Measurements from ENCODE around the gene EIF4A3.
A peak's percentile ranks its signal among the peaks of the same experiment; 100 is the strongest.

EIF4A3 gene

DNA sequence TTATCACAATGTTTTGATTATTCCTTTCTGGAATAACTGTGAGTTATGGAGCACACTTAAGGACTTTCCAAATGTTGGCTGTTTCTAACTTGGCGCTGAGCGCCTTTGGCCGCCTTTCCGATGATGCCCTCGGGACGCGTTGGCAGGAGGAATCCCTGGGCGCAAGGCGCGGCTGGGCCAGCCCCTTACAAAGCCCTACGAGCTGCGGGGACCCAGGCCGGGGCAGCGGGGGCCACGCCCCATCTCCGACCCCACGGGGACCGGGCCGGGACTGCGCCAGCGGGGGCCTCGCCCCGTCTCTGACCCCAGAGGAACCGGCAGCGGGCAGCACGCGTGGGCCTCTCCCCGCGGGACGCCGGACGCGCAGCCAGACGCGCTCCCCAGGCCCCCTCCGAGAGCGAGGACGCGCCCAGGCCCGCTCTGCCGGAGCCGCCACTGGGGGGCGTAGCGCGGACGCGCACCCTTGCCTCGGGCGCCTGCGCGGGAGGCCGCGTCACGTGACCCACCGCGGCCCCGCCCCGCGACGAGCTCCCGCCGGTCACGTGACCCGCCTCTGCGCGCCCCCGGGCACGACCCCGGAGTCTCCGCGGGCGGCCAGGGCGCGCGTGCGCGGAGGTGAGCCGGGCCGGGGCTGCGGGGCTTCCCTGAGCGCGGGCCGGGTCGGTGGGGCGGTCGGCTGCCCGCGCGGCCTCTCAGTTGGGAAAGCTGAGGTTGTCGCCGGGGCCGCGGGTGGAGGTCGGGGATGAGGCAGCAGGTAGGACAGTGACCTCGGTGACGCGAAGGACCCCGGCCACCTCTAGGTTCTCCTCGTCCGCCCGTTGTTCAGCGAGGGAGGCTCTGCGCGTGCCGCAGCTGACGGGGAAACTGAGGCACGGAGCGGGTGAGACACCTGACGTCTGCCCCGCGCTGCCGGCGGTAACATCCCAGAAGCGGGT is 45.6 kb downstream of the EIF4A3 start, which contains the start of gene GAA:
GAA (plus strand) TSS at position 571 of the 935 bp plus-strand sequence. CDS start 3,006 bp downstream, outside the sequence.
- peak; percentile 70 for TF ChIP-seq POLR2AphosphoS5 (IDR thresholded peaks at IDR 0.05; ENCODE audit: borderline replicate concordance, low read depth, low read length)
- no peak for TF ChIP-seq EZH2 (IDR thresholded peaks at IDR 0.05)
- H3K9me3 ChIP-seq (ENCODE audit: low read depth, low read length): no peaks in the 10 kb centered on the region
- peak within 1 kb of the TSS; percentile 89 for H3K9ac ChIP-seq (ENCODE audit: insufficient read length)
- H3K4me3 ChIP-seq: peak within 1 kb of the TSS; percentile 97
- no peaks in the 10 kb centered on the region for H3K36me3 ChIP-seq (ENCODE audit: insufficient read depth, low read length)
- no peak within 1 kb of the TSS for H3K27ac ChIP-seq
- peak; percentile 22 for DNase-seq (ENCODE audit: low read depth, low spot score)

DNA sequence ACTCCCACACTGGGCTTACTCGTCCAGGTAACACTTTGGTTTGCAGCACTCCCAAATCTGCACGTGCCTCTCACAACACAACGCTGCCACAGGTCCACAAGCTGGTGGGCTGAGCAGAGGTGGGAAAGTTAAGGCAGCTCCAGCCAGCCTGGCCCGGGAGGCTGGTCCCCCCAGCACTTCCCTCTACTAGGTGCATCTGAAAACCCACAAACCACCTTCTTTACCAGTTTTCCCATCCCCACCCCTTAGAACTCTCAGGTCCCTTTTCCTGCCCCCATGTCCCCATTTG is 46.9 kb downstream of the EIF4A3 start:
- H3K9me3 ChIP-seq (ENCODE audit: low read depth, low read length): no peaks in the 10 kb centered on the region
- H3K36me3 ChIP-seq (ENCODE audit: insufficient read depth, low read length): no peaks in the 10 kb centered on the region
- TF ChIP-seq EZH2 (IDR thresholded peaks at IDR 0.05) (no peak), POLR2AphosphoS5 (IDR thresholded peaks at IDR 0.05; ENCODE audit: borderline replicate concordance, low read depth, low read length) (no peak), FOXP2 (optimal IDR thresholded peaks at IDR 0.05; ENCODE audit: control extremely low read depth, extremely low read length, insufficient read depth) (no peak)
- no peak for DNase-seq (ENCODE audit: low read depth, low spot score)
- no peak overlapping the region for H3K4me3 ChIP-seq
- H3K27ac ChIP-seq: no peak overlapping the region
- no peak overlapping the region for H3K9ac ChIP-seq (ENCODE audit: insufficient read length)

DNA sequence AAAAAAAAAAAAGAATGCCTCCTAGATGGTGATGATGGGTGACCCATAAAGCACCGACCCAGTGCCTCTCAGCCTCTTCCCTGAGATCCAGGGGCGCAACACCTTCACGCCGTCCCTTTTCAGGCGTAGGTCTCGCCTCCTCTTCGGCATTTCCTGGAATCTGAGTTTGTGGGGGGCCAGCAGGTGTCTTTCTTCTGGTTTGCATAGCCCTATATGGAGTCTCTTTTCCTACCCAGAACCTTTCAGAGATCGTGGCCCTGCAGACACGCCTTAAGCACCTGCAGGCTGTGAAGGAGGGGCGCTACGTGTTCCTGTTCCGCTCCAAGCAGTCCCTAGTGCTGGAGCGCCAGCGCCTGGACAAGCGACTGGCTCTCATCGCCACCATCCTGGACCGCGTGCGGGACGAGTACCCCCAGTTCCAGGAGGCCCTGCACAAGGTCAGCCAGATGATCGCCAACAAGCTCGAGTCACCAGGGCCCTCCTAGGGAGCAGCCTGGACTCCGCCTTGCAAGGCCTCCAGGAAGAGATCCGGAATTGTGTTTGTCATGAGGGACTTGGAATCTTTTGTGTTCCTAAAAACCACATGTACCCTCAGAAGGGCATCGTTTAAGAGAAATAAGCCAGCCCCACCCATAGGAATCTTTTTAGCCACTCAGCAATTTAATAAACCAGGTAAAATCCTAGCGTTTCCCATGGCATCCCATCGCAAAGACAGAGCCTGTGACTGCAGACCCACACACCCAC is 47.5 kb downstream of the EIF4A3 start:
- H3K9ac ChIP-seq (ENCODE audit: insufficient read length): no peak overlapping the region
- no peaks in the 10 kb centered on the region for H3K9me3 ChIP-seq (ENCODE audit: low read depth, low read length)
- TF ChIP-seq EZH2 (IDR thresholded peaks at IDR 0.05) (no peak), FOXP2 (optimal IDR thresholded peaks at IDR 0.05; ENCODE audit: control extremely low read depth, extremely low read length, insufficient read depth) (no peak), POLR2AphosphoS5 (IDR thresholded peaks at IDR 0.05; ENCODE audit: borderline replicate concordance, low read depth, low read length) (no peak)
- no peak for DNase-seq (ENCODE audit: low read depth, low spot score)
- H3K27ac ChIP-seq: no peak overlapping the region
- H3K4me3 ChIP-seq: no peak overlapping the region
- H3K36me3 ChIP-seq (ENCODE audit: insufficient read depth, low read length): no peaks in the 10 kb centered on the region

DNA sequence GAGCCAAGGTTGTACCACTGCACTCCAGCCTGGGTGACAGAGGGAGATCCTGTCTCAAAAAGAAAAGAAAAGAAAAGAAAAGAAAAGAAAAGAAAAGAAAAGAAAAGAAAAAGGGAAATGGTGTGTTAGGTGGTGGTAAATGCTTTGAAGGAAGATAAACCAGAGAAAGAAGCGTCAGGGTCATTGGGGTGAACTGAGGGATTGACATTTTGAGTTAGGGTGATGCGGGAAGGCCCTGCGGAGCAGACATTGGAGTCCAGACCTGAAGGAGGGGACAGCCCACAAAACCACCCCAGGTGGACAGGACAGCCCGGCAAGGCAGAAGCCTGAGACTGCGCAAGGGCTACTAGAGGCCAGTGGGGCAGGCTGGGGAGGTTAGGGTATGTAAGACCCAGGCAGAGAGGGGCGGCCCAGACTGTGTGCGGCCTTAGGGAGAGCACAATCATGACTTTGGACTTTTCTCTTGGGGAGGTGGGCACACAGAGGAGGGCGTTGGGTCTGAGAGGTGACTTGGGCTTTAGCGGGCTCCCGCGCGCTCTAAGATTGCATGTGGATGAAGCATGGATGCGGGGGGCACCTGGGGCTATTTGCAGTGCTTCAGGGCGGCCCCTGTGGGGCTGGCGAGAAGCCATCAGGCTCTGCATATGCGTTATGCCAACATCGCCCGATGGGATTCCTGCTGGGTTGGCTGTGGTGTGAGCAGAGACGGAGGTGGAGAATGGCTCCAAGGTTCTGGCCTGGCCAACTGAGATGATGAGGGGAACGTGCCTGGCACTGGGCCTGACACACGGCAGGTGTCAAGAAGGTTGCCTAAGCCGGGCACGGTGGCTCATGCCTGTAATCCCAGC is 48.9 kb downstream of the EIF4A3 start:
- Histone ChIP-seq H3K4me3 (no peak overlapping the region), H3K9ac (ENCODE audit: insufficient read length) (no peak overlapping the region), H3K36me3 (ENCODE audit: insufficient read depth, low read length) (no peaks in the 10 kb centered on the region), H3K9me3 (ENCODE audit: low read depth, low read length) (no peaks in the 10 kb centered on the region), H3K27ac (no peak overlapping the region)
- no peak for DNase-seq (ENCODE audit: low read depth, low spot score)
- TF ChIP-seq EZH2 (IDR thresholded peaks at IDR 0.05) (no peak), FOXP2 (optimal IDR thresholded peaks at IDR 0.05; ENCODE audit: control extremely low read depth, extremely low read length, insufficient read depth) (no peak), POLR2AphosphoS5 (IDR thresholded peaks at IDR 0.05; ENCODE audit: borderline replicate concordance, low read depth, low read length) (no peak)

DNA sequence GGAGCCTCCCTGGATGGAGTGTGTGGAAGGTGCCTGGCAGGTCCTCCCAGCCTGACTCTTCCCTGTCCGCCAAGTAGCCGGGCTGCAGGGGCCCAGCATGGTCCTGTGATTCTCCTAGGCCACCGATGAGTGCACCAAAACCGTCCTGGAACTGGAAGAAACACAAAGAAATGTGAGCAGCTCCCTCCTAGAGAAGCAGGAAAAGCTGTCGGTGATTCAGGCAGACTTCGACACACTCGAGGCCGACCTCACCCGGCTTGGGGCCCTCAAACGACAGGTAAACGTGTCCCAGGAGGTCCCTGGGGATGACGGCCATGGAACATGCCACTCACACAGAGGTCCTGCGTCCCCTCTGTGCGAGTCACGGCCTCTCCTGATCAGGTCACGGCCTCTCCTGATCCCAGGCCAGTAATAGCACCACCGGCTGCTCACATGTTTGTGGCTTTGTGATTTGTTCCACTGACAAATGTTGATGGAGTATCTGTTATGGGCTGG is 49.8 kb downstream of the EIF4A3 start:
- no peak overlapping the region for H3K27ac ChIP-seq
- no peaks in the 10 kb centered on the region for H3K36me3 ChIP-seq (ENCODE audit: insufficient read depth, low read length)
- H3K4me3 ChIP-seq: no peak overlapping the region
- DNase-seq (ENCODE audit: low read depth, low spot score): no peak
- H3K9me3 ChIP-seq (ENCODE audit: low read depth, low read length): no peaks in the 10 kb centered on the region
- TF ChIP-seq POLR2AphosphoS5 (IDR thresholded peaks at IDR 0.05; ENCODE audit: borderline replicate concordance, low read depth, low read length): no peak
- no peak for TF ChIP-seq EZH2 (IDR thresholded peaks at IDR 0.05)
- no peak for TF ChIP-seq FOXP2 (optimal IDR thresholded peaks at IDR 0.05; ENCODE audit: control extremely low read depth, extremely low read length, insufficient read depth)
- no peak overlapping the region for H3K9ac ChIP-seq (ENCODE audit: insufficient read length)

DNA sequence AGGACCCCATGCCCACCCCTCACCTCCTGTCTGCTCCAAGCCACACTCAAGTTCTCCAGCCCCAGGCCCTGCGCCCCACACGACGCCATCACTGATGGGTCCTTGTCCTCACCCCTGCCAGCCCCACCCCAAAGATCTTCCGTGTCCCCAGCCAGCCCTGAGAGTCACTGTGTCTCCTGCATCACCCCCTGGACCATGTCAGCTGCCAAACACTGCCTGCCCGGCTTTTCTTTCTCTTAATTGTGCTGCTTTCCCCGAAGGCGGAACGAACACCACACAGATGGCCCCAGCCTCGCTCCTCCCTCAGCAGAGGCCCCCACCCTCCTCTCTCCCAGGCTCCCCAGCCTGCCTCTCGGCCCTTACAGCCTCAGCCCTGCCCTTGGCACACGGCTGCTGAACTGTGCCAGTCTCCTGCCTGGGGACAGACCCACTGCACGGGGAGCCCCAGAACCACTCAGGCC is 50.3 kb downstream of the EIF4A3 start:
- Histone ChIP-seq H3K27ac (no peak overlapping the region), H3K4me3 (no peak overlapping the region), H3K36me3 (ENCODE audit: insufficient read depth, low read length) (no peaks in the 10 kb centered on the region), H3K9me3 (ENCODE audit: low read depth, low read length) (no peaks in the 10 kb centered on the region), H3K9ac (ENCODE audit: insufficient read length) (no peak overlapping the region)
- DNase-seq (ENCODE audit: low read depth, low spot score): no peak
- TF ChIP-seq FOXP2 (optimal IDR thresholded peaks at IDR 0.05; ENCODE audit: control extremely low read depth, extremely low read length, insufficient read depth): no peak
- TF ChIP-seq EZH2 (IDR thresholded peaks at IDR 0.05): no peak
- TF ChIP-seq POLR2AphosphoS5 (IDR thresholded peaks at IDR 0.05; ENCODE audit: borderline replicate concordance, low read depth, low read length): no peak

DNA sequence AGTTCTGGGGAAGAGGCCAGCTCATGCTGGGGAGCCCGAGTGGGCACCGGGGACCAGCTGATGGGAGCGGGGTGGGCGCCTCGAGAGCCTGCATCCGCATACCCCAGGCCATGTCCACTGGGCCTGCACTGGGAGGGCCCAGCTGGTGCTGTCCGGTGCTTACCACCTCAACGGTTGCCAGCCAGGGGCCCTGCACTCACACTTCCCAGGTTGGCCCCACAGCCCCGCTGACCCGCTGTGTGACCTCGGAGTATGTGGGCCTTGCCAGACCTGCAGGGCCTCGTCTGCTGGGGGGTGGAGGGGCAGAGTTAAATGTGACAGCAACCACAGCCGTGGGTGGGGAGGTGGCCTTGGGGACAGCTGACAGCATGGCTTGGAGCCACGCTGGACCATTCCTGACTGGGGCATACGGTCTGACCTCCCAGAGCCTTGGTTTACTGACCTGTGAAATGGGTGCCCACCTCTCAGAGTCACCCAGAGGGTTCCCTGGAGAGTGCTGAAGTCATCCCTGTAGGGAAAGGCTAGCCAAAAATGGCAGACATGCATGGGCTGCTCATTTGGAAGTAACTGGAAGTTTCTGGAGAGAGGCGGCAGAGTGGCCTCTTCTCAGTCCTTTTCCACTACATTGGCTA is 51.0 kb downstream of the EIF4A3 start:
- Histone ChIP-seq H3K9me3 (ENCODE audit: low read depth, low read length) (no peaks in the 10 kb centered on the region), H3K27ac (no peak overlapping the region), H3K4me3 (no peak overlapping the region), H3K9ac (ENCODE audit: insufficient read length) (no peak overlapping the region), H3K36me3 (ENCODE audit: insufficient read depth, low read length) (no peaks in the 10 kb centered on the region)
- no peak for DNase-seq (ENCODE audit: low read depth, low spot score)
- TF ChIP-seq FOXP2 (optimal IDR thresholded peaks at IDR 0.05; ENCODE audit: control extremely low read depth, extremely low read length, insufficient read depth): no peak
- no peak for TF ChIP-seq POLR2AphosphoS5 (IDR thresholded peaks at IDR 0.05; ENCODE audit: borderline replicate concordance, low read depth, low read length)
- TF ChIP-seq EZH2 (IDR thresholded peaks at IDR 0.05): no peak
